ENCODE results near the gene MAGI1. TPM values are rescaled to one million over a fixed set of nuclear protein-coding genes. Genes with fewer than 3 reads are reported as not detected.

Gene MAGI1
- total RNA-seq, 2 experiments from 2014 or later: 0.47 to 0.51 TPM

GRCh38 chr3:65596571-65597225, 442.0 kb downstream of the MAGI1 start:
- Mint-ChIP-seq H3K36me3 (ENCODE audit: low read depth) (no peaks in the 10 kb centered on the region), H3K9me3 (no peaks in the 10 kb centered on the region), H3K4me1 (ENCODE audit: low read depth) (no peaks in the 10 kb centered on the region), H3K27ac (no peak overlapping the region), H3K4me3 (no peak overlapping the region), H3K27me3 (peaks cover 25% of the 10 kb centered on the region)
- CTCF ChIA-PET: no interaction called here
- intact Hi-C loops (cut with micrococcal nuclease): no loop called here
- DNase-seq (no peak), ATAC-seq (no peak)
- no peak for TF ChIP-seq CTCF (IDR thresholded peaks at IDR 0.05)
- POLR2A ChIA-PET: no interaction called here

GRCh38 chr3:65596029-65596300, 442.8 kb downstream of the MAGI1 start:
- Mint-ChIP-seq H3K36me3 (ENCODE audit: low read depth) (no peaks in the 10 kb centered on the region), H3K4me3 (no peak overlapping the region), H3K27me3 (peaks cover 25% of the 10 kb centered on the region), H3K9me3 (no peaks in the 10 kb centered on the region), H3K27ac (no peak overlapping the region), H3K4me1 (ENCODE audit: low read depth) (no peaks in the 10 kb centered on the region)
- ATAC-seq (no peak), DNase-seq (no peak)
- POLR2A ChIA-PET: no interaction called here
- TF ChIP-seq CTCF (IDR thresholded peaks at IDR 0.05): no peak
- CTCF ChIA-PET: no interaction called here
- intact Hi-C loops (cut with micrococcal nuclease): no loop called here

- no peak for TF ChIP-seq CTCF (IDR thresholded peaks at IDR 0.05)
- H3K9me3 Mint-ChIP-seq: no peaks in the 10 kb centered on the region
- no peak overlapping the region for H3K27ac Mint-ChIP-seq
- ChIA-PET POLR2A (no interaction called here), CTCF (no interaction called here)
- peaks cover 25% of the 10 kb centered on the region for H3K27me3 Mint-ChIP-seq
- H3K36me3 Mint-ChIP-seq (ENCODE audit: low read depth): no peaks in the 10 kb centered on the region
- no peaks in the 10 kb centered on the region for H3K4me1 Mint-ChIP-seq (ENCODE audit: low read depth)
- no peak overlapping the region for H3K4me3 Mint-ChIP-seq
- DNase-seq: no peak
- intact Hi-C loops (cut with micrococcal nuclease): no loop called here
- ATAC-seq: no peak
Measured at GRCh38 chr3:65595222-65596028, 443.3 kb downstream of the MAGI1 start.

GRCh38 chr3:65593780-65594752, 444.7 kb downstream of the MAGI1 start:
- intact Hi-C loops (cut with micrococcal nuclease): no loop called here
- CTCF ChIA-PET: no interaction called here
- DNase-seq (no peak), ATAC-seq (no peak)
- no peaks in the 10 kb centered on the region for H3K9me3 Mint-ChIP-seq
- no peaks in the 10 kb centered on the region for H3K4me1 Mint-ChIP-seq (ENCODE audit: low read depth)
- H3K36me3 Mint-ChIP-seq (ENCODE audit: low read depth): no peaks in the 10 kb centered on the region
- H3K27me3 Mint-ChIP-seq: peaks cover 24% of the 10 kb centered on the region
- no peak for TF ChIP-seq CTCF (IDR thresholded peaks at IDR 0.05)
- H3K4me3 Mint-ChIP-seq: no peak overlapping the region
- POLR2A ChIA-PET: no interaction called here
- H3K27ac Mint-ChIP-seq: no peak overlapping the region

- peaks cover 5% of the 10 kb centered on the region for H3K27me3 Mint-ChIP-seq
- no peak overlapping the region for H3K4me3 Mint-ChIP-seq
- TF ChIP-seq CTCF (IDR thresholded peaks at IDR 0.05): no peak
- CTCF ChIA-PET: no interaction called here
- intact Hi-C loops (cut with micrococcal nuclease): no loop called here
- no peaks in the 10 kb centered on the region for H3K9me3 Mint-ChIP-seq
- POLR2A ChIA-PET: no interaction called here
- ATAC-seq (no peak), DNase-seq (no peak)
- no peaks in the 10 kb centered on the region for H3K4me1 Mint-ChIP-seq (ENCODE audit: low read depth)
- H3K27ac Mint-ChIP-seq: no peak overlapping the region
- no peaks in the 10 kb centered on the region for H3K36me3 Mint-ChIP-seq (ENCODE audit: low read depth)
Measured at GRCh38 chr3:65591313-65591712, 447.4 kb downstream of the MAGI1 start.
